K562 (cell line): Measurements from ENCODE around the gene SIRT5. TPM values are rescaled to one million over a fixed set of nuclear protein-coding genes. Genes with fewer than 3 reads are reported as not detected.

ENCODE experiments used
- ATAC-seq: fragments of 200-7000 bp; cut with Tn5 transposase; 3 replicates; pipeline ENCODE4 v1.9.1; 2020; ENCODE audit warnings: moderate library complexity
- BruUV-seq: library from RNA; stranded (reverse); fragments of 400-500 nt; replicated peaks from 2 replicates; lab custom pipeline; 2021; lab: Mats Ljungman, UMichigan
- CTCF ChIA-PET: fragments of 300-600 bp; formaldehyde crosslinking; extraction: SDS; loops from one replicate; lab custom pipeline; 2021; ENCODE audit warnings: low intra/inter-chr PET ratio; lab: Yijun Ruan, JAX
- POLR2A ChIA-PET: fragments of 300-600, 350-650 bp; sonication (Branson Sonifier 250); formaldehyde crosslinking; extraction: SDS; loops from one replicate; lab custom pipeline; 2021; ENCODE audit warnings: antibody characterized with exemption, inconsistent platforms; lab: Yijun Ruan, JAX
- DNase-seq, 4 experiments: peaks; one replicate each; pipeline versions ENCODE4 v3.0.0 to v3.0.0-alpha.2; 2011 to 2018; ENCODE audit warnings: low spot score in 3 of 4, mixed read lengths in 3 of 4; ENCODE audit errors: extremely low read depth in 1 of 4
- FAIRE-seq: peaks from 2 replicates; lab custom pipeline; 2011; peaks lifted over from hg19 to GRCh38; lab: Jason Lieb, UNC
- H2AFZ ChIP-seq: 2 replicates; pipeline ENCODE4 v1.6.0; 2011; ENCODE audit warnings: low read depth, low read length, control low read depth, inconsistent platforms
- H3K27ac ChIP-seq: fragments of 200-600 bp; 3 replicates; pipeline ENCODE4 v1.8.0; 2011; ENCODE audit warnings: low read depth, mild to moderate bottlenecking, control low read depth, inconsistent platforms, low read length, moderate library complexity, mixed read lengths; ENCODE audit errors: extremely low read depth
- H3K27me3 ChIP-seq, 2 experiments: fragments of 300-600 bp in 1 of 2; 2 replicates in 1 of 2; 3 replicates in 1 of 2; pipeline versions ENCODE4 v1.6.0 to v1.8.0; 2011; ENCODE audit warnings: inconsistent platforms in 2 of 2, low read length in 2 of 2, mild to moderate bottlenecking in 1 of 2, mixed read lengths in 1 of 2, moderate library complexity in 1 of 2; ENCODE audit not compliant: control insufficient read depth in 2 of 2, insufficient read depth in 2 of 2
- H3K36me3 ChIP-seq: fragments of 300-600 bp; 3 replicates; pipeline ENCODE4 v1.8.0; 2011; ENCODE audit warnings: mild to moderate bottlenecking, low read length, inconsistent platforms; ENCODE audit not compliant: control insufficient read depth, insufficient read depth
- H3K4me1 ChIP-seq, 2 experiments: fragments of 200-600 bp in 1 of 2; replicated peaks in 1 of 2; 2 replicates in 1 of 2; 3 replicates in 1 of 2; pipeline versions ENCODE4 v1.5.1 to v1.8.0; 2011; ENCODE audit warnings: inconsistent platforms in 2 of 2, low read length in 2 of 2, mild to moderate bottlenecking in 1 of 2, mixed read lengths in 1 of 2, moderate library complexity in 1 of 2; ENCODE audit not compliant: control insufficient read depth in 2 of 2, insufficient read depth in 2 of 2
- H3K4me2 ChIP-seq: 2 replicates; pipeline ENCODE4 v1.6.1; 2011; ENCODE audit warnings: low read length, control low read depth, inconsistent platforms, mixed read lengths; ENCODE audit not compliant: insufficient read depth
- H3K4me3 ChIP-seq: fragments of 200-600 bp; sonication (generic), shearing (Covaris generic); 2 replicates; pipeline ENCODE4 v1.5.1; 2016; ENCODE audit warnings: control low read depth, inconsistent platforms
- H3K79me2 ChIP-seq: fragments of 200-600 bp; 3 replicates; pipeline ENCODE4 v1.8.0; 2011; ENCODE audit warnings: low read length, inconsistent platforms; ENCODE audit not compliant: control insufficient read depth, insufficient read depth
- H3K9ac ChIP-seq, 2 experiments: 2 replicates each; pipeline versions ENCODE4 v1.6.0 to v1.6.1; 2011; ENCODE audit warnings: low read depth in 2 of 2, low read length in 2 of 2, control low read depth in 1 of 2, inconsistent platforms in 1 of 2, mild to moderate bottlenecking in 1 of 2, mixed read lengths in 1 of 2; ENCODE audit not compliant: insufficient read depth in 1 of 2
- H3K9me1 ChIP-seq: one replicate; pipeline ENCODE4 v1.6.0; 2011; ENCODE audit warnings: inconsistent platforms, mild to moderate bottlenecking, low read length, moderate library complexity; ENCODE audit not compliant: control insufficient read depth, insufficient read depth
- H3K9me3 ChIP-seq: replicated peaks from 2 replicates; pipeline ENCODE4 v1.5.1; 2011; ENCODE audit warnings: low read depth, low read length, inconsistent platforms; ENCODE audit not compliant: control insufficient read depth, insufficient read depth
- H4K20me1 ChIP-seq: replicated peaks from 2 replicates; pipeline ENCODE4 v1.6.1; 2011; ENCODE audit warnings: low read length, inconsistent platforms, mixed read lengths; ENCODE audit not compliant: control insufficient read depth, insufficient read depth
- FOXK1 ChIP-seq: sonication (generic); formaldehyde crosslinking; IDR thresholded peaks from 2 replicates; pipeline ENCODE4 v1.8.0; 2022; ENCODE audit warnings: missing genetic modification reagents, mild to moderate bottlenecking, borderline replicate concordance
- HDAC3 ChIP-seq: fragments of 450-650 bp; IDR thresholded peaks from 2 replicates; pipeline ENCODE4 v1.6.1; 2018; ENCODE audit warnings: borderline replicate concordance, mild to moderate bottlenecking, moderate library complexity; ENCODE audit not compliant: partially characterized antibody
- NR2C2 ChIP-seq, 2 experiments: fragments of 200-800 bp in 1 of 2; sonication (Bioruptor generic) in 1 of 2; sonication (generic) in 1 of 2; formaldehyde crosslinking in 1 of 2; IDR thresholded peaks; 2 replicates each; pipeline versions ENCODE4 v1.6.1 to v1.8.0; 2016 to 2022; ENCODE audit warnings: mild to moderate bottlenecking in 1 of 2, missing compliant biosample characterization in 1 of 2, missing genetic modification characterization in 1 of 2, missing genetic modification reagents in 1 of 2
- PYGO2 ChIP-seq: fragments of 450-650 bp; IDR thresholded peaks from 2 replicates; pipeline ENCODE4 v1.6.1; 2016; ENCODE audit warnings: mild to moderate bottlenecking, missing genetic modification characterization, moderate library complexity, missing compliant biosample characterization
- ZNF263 ChIP-seq: sonication (generic); formaldehyde crosslinking; IDR thresholded peaks from 2 replicates; pipeline ENCODE4 v1.8.0; 2022; ENCODE audit warnings: mild to moderate bottlenecking, missing genetic modification reagents, borderline replicate concordance
- ZNF561 ChIP-seq: fragments of 450-650 bp; formaldehyde crosslinking; conservative IDR thresholded peaks from 2 replicates; pipeline ENCODE4 v1.4.0; 2020; ENCODE audit warnings: mild to moderate bottlenecking, moderate library complexity
- WGBS: fragments of 100-300 bp; shearing (Covaris generic); methylation state at CpG from one replicate; pipeline ENCODE4 v1.1.6; 2016; ENCODE audit warnings: low coverage, mixed read lengths; ENCODE audit not compliant: insufficient coverage; ENCODE audit errors: missing lambda C conversion rate; 5-methylcytosine and 5-hydroxymethylcytosine counted together
- in situ Hi-C: fragments of 300-500 bp; cut with MboI; formaldehyde crosslinking; loops from 4 replicates; pipeline ENCODE4 v1.15.0; 2018; ENCODE audit warnings: inconsistent platforms, mixed read lengths
- intact Hi-C: fragments of 100-400 bp; cut with micrococcal nuclease; formaldehyde crosslinking; loops from 2 replicates; pipeline ENCODE4 v1.14.2; 2022
- polyA plus RNA-seq, 8 experiments: library from polyadenylated mRNA; depleted of rRNA in 4 of 8; stranded (reverse) in 5 of 8; unstranded in 3 of 8; fragments of >200 nt; fragmentation: Nextera tagmentation in 2 of 8; fragmentation: Illumina TruSeq in 1 of 8; extraction: Ambion mirVana in 2 of 8; extraction: Trizol in 1 of 8; gene quantifications; 2 replicates each; pipeline versions ENCODE4 v1.2.1 to v1.2.3, GENCODE V29; 2011 to 2014; ENCODE audit warnings: inconsistent platforms in 1 of 8, missing spikeins in 1 of 8
- total RNA-seq, 7 experiments: library from RNA; depleted of rRNA in 6 of 7; stranded (reverse); fragments of >200 nt in 6 of 7; fragmentation: Illumina TruSeq in 2 of 7; extraction: Trizol in 2 of 7; gene quantifications; 2 replicates each; pipeline versions ENCODE4 v1.2.1 to v1.2.3, GENCODE V29; 2011 to 2021; ENCODE audit warnings: low replicate concordance in 1 of 7

SIRT5 gene
- total and polyA plus RNA-seq, 9 of the 15 experiments (the other 6 are each of a cell fraction or from before 2014, with no cell fraction given), result 2.1 to 15.7 (median 11.4) TPM

- TF ChIP-seq ZNF263 (CRISPR knock-in tag), result no peak
- in situ Hi-C loops (no loop called here), intact Hi-C loops (no loop called here)
- Histone ChIP-seq H3K79me2 (no peaks in the 10 kb centered on the region), H2AFZ (no peak overlapping the region), H4K20me1 (no peaks in the 10 kb centered on the region), H3K4me2 (no peak overlapping the region), H3K9ac (no peak overlapping the region), H3K27ac (no peak overlapping the region), H3K9me3 (no peaks in the 10 kb centered on the region), H3K36me3 (no peaks in the 10 kb centered on the region), H3K4me1 (peaks cover 0 to 4% of the 10 kb centered on the region in 2 experiments; a peak in 1 of 5 replicates), H3K9me1 (no peaks in the 10 kb centered on the region), H3K27me3 (peaks cover 10 to 23% of the 10 kb centered on the region in 2 experiments; a peak in 3 of 5 replicates), H3K4me3 (no peak overlapping the region)
- no peak for FAIRE-seq
- POLR2A ChIA-PET, result interaction anchor here (0.6 kb wide), 1 partner anchor 37 kb away, joined by 3 read pairs; no protein-coding TSS in a partner anchor
- no TSS peak for BruUV-seq
- WGBS, result 2% methylated on average over 4 of the region's 4 CpGs
- DNase-seq, result no peak
- CTCF ChIA-PET, result interaction anchor here (1.5 kb wide), 1 partner anchor 200 kb away, joined by 9 read pairs; no protein-coding TSS in a partner anchor
- no peak for ATAC-seq
Measured at GRCh38 chr6:13536796-13537526, 37.4 kb upstream of the SIRT5 start.

- H3K4me2 ChIP-seq, result no peak overlapping the region
- no peaks in the 10 kb centered on the region for H3K79me2 ChIP-seq
- no peak overlapping the region for H2AFZ ChIP-seq
- CTCF ChIA-PET, result interaction anchor here (1.5 kb wide), 1 partner anchor 201 kb away, joined by 9 read pairs; no protein-coding TSS in a partner anchor
- no peaks in the 10 kb centered on the region for H3K9me1 ChIP-seq
- no peak overlapping the region for H3K4me3 ChIP-seq
- no peak for TF ChIP-seq HDAC3
- no peak for TF ChIP-seq ZNF561 (CRISPR knock-in tag)
- no peak for TF ChIP-seq FOXK1 (CRISPR knock-in tag)
- TF ChIP-seq PYGO2 (tag), result no peak
- no peak for TF ChIP-seq NR2C2 (CRISPR knock-in tag; IDR thresholded peaks at IDR 0.05)
- TF ChIP-seq NR2C2 (tag; IDR thresholded peaks at IDR 0.05), result no peak
- FAIRE-seq (no peak), DNase-seq (no peak), ATAC-seq (no peak)
- intact Hi-C loops, result no loop called here
- 4% methylated on average over 2 of the region's 2 CpGs for WGBS
- BruUV-seq, result no TSS peak
- in situ Hi-C loops, result no loop called here
- H3K27ac ChIP-seq, result no peak overlapping the region
- POLR2A ChIA-PET, result interaction anchor here (0.6 to 1.2 kb wide), 3 partner anchors 9 to 36 kb away, joined by 3 to 4 read pairs (median 3); no protein-coding TSS in a partner anchor
- H3K27me3 ChIP-seq, result peaks cover 10 to 17% of the 10 kb centered on the region in 2 experiments; a peak in 3 of 5 replicates
- no peaks in the 10 kb centered on the region for H3K36me3 ChIP-seq
- H3K4me1 ChIP-seq, result peaks cover 0 to 4% of the 10 kb centered on the region in 2 experiments; a peak in 1 of 5 replicates
- no peaks in the 10 kb centered on the region for H3K9me3 ChIP-seq
- no peaks in the 10 kb centered on the region for H4K20me1 ChIP-seq
- H3K9ac ChIP-seq, result no peak overlapping the region
Measured at GRCh38 chr6:13537527-13537897, 36.9 kb upstream of the SIRT5 start.
